NCI-H187 (cell line): ENCODE results near the gene OR5I1.
"Not testable (repeated sequence)": the region's sequence is repeated elsewhere in the genome, so short reads cannot be mapped to it uniquely, and the experiment has no call there.

ENCODE experiments used
- DNase-seq, 2 experiments: peaks; one replicate each; lab custom pipeline; 2025; lab: John Stamatoyannopoulos, UW

The OR5I1 gene

GRCh38 chr11:55936300-55936699 lies at the start of gene OR5I1:
TSS of gene OR5I1 (minus strand) at chr11:55936400. CDS start at chr11:55936400, 0 bp downstream.
- no peak for DNase-seq

GRCh38 chr11:55970935-55971334 lies 34.7 kb upstream of the OR5I1 start:
- DNase-seq = no peak

- no peak for DNase-seq
These were observed 33.6 kb upstream of the OR5I1 start, which contains the start of gene OR10AG1 for GRCh38 chr11:55969845-55970244. TSS of gene OR10AG1 (minus strand) at chr11:55969945. CDS start at chr11:55969907, 38 bp downstream.

GRCh38 chr11:55967914-55968313 lies 31.7 kb upstream of the OR5I1 start:
- DNase-seq = no peak

GRCh38 chr11:55966391-55966790 lies 30.2 kb upstream of the OR5I1 start:
- no peak for DNase-seq

- no peak for DNase-seq
These were observed 20.3 kb upstream of the OR5I1 start for GRCh38 chr11:55956521-55956920.

GRCh38 chr11:55949330-55949729 lies 13.1 kb upstream of the OR5I1 start:
- no peak for DNase-seq

GRCh38 chr11:55942785-55943392 lies 6.7 kb upstream of the OR5I1 start:
- DNase-seq = no peak

- DNase-seq = no peak
These were observed 15.7 kb downstream of the OR5I1 start for GRCh38 chr11:55920537-55920936.

- no peak for DNase-seq
These were observed 21.7 kb downstream of the OR5I1 start, which contains the start of gene OR5W2 for GRCh38 chr11:55914482-55914881. TSS of gene OR5W2 (minus strand) at chr11:55914582. CDS start at chr11:55914582, 0 bp downstream.

GRCh38 chr11:55902308-55902707 lies 33.9 kb downstream of the OR5I1 start:
- no peak for DNase-seq

- no peak for DNase-seq
These were observed 41.0 kb downstream of the OR5I1 start for GRCh38 chr11:55895216-55895615.

- not testable (repeated sequence) for DNase-seq
These were observed 50.7 kb downstream of the OR5I1 start for GRCh38 chr11:55885481-55885880.
